SW 1271 (cell line): ENCODE data around the gene FAM81B.

Source experiments
- DNase-seq, 2 experiments: peaks; one replicate each; lab custom pipeline; 2025; lab: John Stamatoyannopoulos, UW

FAM81B gene

DNA sequence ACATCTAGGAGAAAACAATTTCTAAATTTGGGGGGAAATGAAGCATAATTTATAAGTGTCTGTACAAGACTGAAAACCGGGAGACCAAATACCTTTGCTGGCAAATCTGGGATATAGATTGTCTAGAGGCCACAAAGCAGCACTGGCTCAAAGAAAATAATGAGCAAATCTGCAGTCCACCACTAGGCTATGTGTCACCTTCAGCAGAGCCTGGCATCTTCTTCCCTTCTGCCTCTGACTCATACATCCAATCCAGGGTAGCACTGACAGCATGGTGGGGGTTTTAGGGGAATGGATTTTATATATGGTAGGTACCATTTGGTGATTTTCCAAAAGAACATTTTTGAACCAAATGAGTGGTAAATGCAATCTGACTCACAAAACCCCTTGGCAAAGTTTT is 12.8 kb downstream of the FAM81B start:
- no peak for DNase-seq

DNA sequence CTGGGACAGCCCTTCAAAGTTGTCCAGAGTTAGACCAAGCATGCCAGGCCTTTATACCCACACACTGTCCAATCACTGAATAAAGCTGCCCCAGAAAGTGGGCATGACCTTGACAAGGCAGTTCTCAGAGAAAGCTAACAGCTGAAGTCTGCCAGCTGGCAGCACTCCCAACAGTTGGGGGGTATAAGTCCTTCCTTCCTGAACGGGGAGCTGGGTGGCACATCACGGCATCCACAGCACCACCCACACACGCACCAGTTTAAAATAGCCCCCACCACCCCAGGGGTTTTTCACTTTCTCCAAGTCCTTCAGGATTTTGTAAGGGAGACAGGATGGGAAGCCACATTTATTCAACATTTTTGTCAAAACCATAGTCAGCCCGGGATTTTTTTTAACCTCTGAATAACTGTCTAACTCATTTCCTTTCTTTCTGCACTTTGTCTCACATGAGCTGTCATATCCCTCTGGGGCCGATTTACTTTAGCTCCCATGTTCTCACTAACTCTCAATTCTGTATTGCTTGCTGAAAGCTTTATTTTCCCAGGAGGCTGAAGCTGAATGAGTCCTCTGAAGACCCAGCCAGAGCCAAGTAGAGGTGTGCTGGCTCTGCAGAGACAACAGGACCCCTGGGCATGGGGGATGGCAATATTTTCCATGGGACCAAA is 15.4 kb downstream of the FAM81B start:
- DNase-seq: no peak

DNA sequence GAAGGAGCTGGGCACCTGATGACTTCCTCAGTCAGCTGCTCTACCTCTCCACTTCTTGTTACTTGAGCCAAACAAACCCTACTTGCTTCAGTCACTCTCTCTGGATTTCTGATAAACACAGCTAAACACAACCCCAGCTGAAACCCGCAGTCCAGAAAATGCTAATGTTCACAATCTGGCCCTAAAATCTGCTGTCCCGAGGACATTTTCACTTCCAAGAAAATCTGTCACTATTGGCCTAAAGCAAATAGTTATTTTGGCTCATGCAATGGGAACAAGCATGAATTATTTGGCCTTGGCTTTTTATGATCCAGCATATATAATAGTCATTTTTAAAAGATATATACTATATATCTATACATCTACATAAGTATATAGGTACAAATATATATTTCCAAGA is 19.1 kb downstream of the FAM81B start:
- no peak for DNase-seq

DNA sequence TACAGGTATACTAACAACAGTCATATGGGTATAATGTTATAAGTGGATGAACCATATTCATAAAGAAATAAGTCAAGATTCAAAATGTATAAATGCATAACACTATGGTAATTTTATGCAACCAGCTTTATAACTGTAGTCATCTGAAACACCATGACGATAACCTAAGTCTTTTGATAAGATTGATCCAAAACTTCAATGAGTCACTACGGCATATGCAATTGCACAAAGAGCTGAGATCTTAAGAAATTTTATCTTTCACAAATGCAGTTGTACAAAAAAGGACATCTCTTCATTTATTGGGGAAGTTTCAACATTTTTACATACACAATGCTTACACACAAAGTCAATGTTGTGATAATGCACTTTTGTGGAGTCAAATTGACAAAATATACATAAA is 20.3 kb downstream of the FAM81B start:
- DNase-seq: no peak

DNA sequence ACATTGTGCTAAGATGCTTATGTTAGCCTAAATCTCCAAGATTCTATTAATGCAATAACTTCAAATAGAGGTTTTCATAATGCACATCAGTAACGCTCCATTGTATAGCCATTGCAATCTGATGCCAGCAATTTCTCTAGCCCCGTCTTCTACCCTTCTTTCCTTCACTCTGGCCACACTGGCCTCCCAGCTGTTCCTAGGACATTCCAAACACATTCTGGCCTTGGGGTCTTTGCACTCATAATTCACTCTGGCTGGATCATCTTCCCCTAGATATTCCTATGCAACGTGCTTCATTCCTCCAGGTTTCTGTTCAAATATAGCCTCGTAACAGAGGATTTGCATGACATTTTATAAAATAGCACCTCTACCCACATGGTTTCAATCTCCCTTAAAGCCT is 23.3 kb downstream of the FAM81B start:
- no peak for DNase-seq

DNA sequence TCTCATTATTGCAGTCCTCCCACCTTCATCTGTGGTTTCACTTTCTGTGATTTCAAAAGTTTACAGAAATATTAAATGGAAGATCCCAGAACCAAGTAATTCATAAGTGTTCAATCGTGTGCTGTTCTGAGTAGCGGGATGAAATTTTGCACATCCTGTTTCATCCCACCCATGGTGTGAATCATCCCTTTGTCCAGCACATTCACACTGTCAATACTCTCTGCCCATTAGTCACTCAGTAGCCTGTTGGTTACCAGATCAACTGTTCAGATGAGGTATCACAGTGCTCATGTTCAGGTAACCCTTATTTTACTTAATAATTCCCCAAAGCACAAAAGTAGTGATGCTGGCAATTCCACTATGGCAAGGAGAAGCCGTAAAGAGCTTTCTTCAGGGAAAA is 26.8 kb downstream of the FAM81B start:
- peak in 1 of 2 experiments; percentile 15 for DNase-seq

DNA sequence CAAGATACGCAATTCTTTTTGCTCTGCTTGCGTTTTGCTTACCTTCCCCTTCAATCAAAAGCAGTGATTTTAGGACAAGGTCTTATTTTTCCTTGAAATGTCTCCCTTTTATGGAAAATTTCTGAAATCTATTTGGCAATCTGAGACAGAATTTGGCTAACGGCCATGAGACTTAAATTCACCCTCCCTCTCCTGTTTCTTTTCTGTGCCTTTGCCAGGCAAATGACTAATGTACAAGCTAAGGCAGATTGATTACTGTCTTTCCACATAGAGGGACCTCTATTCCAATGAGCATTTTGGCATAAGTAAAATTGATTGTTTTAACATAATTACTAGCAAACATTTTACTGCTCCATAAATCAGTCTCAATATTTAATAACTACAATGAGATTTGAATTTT is 31.7 kb downstream of the FAM81B start:
- DNase-seq: no peak

DNA sequence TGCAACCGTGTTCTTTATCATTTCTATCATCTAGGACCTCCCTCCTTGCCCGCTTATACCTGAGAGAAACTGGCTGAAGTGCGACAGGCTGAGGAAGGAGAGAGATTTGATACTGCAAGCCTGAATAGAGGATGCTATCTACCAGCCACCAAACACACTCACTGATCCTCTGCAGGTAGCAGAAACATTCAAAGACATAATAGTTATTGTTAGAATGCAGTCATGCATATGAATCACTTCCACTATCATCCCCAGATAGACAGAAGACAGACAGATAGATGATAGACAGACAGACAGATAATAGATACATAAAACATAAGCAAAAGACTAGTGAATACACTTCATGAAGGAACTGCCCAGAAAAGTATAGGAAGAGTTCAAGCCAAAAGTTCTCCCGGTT is 32.9 kb downstream of the FAM81B start:
- DNase-seq: no peak

DNA sequence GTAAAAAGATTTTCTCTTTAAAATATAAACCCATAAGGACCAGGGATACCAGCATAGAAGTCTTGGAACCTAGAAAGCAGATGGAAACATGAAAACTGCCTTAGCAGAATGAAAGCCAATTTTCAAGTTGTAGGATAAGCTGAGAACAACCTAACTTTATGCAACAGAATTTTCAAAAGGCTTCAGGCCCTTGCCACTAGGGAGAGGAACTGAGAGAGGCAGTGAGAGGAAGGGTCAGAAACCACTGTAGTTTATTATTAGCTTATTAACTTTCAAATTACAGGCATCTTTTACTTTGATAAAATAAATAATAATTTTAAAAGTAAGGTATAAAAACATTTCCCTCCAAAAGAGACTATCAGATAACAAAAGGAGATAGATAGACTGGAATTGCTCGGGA is 33.4 kb downstream of the FAM81B start:
- DNase-seq: no peak

DNA sequence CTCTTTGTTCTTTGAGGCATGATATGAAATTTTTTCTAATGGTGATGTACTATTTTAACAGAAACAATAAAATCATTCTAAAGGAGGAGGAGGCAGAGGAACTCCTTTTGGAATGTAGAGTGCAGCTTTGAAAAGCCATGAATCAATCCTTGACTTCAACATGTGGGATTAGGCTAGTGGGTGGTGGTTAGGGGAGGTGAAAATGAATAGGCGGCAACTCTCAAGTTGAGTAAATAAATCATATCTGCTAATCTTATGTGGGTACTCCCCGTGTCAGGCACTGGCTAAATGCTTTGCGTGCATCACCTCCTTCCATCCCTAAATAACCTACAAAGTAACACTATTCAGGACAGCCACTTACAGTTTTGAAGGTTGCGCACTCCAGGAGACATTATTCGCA is 35.1 kb downstream of the FAM81B start:
- DNase-seq: no peak

DNA sequence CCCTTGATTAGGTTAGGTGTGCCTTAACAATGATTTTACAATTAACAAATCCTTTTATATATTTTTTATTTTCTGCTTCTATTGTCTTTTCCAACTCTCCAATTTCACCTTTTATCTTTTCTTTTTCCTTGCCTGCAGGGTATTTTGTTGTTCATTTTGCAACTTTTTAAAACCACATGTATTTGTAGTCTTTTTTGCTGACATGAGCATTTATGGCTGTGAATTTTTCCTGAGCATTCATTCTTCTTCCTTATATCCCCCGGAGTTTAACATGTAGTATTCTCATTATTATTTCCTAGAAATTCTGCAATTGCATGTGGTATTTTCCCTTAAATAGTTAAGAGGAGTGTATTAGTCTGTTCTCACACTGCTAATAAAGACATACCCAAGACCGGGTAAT is 41.6 kb downstream of the FAM81B start:
- no peak for DNase-seq

DNA sequence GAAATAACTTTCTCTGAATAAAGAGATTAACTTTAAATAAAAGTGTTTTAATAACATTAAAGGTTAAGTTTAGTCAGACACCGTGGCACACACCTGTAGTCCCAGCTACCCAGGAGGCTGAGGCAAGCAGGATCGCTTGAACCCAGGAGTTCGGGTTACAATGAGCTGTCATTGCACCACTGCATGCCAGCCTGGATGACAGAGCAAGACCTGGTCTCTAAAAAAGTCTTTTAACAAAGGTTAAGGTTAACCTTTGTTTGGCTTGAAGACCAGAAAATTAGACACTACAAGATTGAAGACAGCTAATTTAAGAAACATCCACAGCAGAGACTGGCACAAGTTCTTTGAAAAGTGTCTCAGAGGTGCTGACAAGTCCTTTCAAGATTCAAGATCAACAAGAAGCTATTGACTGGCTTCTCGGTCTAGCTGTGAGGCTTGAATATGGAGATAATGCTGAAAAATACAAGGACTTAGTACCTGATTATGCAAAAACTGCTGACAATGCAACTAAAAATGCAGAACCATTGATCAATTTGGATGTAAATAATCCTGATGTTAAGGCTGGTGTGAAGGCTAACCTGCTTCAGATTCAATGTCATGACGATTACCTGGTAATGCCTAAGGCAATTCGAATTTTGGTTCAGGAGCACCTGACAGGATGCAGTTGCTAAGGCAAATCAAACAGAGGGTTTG is 48.8 kb downstream of the FAM81B start:
- no peak for DNase-seq

DNA sequence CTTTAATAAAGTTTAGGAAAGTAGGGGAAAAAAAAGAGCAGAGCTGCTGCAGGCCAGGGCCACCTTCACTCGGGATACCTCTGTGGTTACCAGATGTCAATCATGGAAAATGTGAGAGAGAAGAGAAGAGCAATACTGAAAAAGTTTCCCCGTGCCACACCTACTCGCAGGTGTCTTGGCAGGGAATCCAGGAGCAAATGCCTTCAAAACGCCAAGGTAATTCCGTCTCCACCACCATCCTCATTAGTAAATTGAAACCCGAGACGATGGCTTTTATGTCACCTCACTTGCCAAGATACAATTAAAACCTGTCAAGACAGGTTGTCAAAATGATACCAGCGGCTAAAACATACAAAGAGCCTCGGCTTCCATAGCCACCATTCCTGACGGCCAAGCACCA is 49.7 kb downstream of the FAM81B start:
- DNase-seq: no peak

DNA sequence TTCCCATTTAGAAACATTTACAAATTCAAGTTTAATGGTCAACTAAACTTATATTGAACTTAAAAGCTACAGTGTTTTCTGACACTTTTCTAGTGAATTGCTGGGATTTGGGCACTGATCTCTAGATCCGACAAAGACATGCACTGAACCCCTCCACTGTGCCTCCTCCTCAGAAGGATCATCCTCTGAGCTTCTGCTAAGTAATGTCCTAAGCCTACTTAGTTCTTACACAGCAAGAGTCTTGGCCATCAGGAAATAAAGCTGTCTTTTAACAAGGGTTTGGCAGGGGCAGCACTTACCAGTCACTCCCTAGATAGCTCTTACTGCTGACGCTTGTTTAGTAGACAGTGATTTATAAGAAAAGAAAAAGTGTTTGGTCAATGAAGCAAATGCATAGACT is 50.5 kb downstream of the FAM81B start:
- no peak for DNase-seq

DNA sequence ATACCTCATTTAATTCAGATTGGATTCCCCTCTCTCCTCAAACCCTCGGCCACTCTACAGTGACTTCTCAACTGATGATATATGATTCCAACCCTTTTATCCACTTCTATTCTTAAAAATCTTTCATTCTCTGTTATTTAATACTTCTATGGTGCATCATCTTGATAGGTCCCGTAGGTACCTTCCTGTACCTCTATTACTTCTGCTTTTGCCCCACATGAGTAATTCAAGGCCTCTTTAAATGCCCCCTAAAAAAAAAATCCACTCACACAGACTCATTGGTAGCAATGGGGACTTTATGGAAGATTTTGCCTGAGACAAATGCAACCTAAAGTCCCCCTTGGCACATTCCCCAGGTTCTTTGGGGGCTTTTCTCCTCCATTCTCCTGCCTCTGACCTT is 54.3 kb downstream of the FAM81B start:
- DNase-seq: no peak

DNA sequence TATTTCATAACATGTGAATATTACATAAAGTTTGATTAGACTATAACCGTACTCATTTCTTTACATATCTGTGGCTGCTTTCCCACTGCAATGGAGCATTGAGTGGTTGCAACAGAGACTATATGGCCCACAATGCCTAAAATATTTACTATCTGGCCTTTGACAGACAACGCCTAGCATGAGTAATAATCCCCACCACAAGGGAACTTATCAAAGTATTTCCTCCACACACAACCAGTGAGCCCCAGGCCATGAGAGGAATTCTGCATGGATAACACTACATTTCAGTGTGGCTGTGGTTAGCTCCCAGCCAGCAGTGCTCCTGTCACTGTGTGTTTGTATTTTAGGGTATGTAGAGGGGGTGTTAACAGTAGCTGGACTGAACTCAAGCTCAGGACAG is 54.8 kb downstream of the FAM81B start:
- peak in 1 of 2 experiments; percentile 15 for DNase-seq

DNA sequence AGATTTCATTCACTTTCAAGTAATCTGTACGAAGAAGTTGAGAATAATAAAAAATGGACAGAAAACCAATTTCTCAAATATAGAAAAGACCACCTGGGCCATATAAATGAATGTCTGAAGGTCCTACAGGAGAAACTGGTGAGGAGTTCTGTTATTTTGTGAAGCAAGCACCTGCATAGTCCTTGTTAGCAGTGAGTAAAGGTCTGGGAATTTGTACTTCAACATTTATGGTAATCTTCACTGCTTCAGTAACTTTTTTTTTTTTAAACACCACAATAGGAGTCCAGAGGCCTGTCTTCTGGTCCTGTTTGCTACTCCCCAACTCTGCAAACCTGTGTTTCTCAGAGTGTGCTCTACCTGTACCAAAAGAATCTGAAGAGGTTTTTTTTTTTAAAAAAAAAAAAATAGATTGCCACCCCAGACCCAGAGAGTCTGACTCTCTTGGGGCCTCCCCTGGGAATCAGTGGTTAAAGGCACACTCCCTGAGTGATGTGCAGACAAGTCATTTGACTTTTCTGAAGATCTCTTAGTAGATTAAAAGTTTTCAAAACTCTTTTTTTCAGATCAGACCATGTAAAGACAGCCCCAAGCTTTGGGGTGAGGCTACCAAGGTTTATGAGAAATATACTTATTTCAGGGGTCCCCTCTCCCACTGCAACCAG is 55.5 kb downstream of the FAM81B start:
- DNase-seq: no peak

DNA sequence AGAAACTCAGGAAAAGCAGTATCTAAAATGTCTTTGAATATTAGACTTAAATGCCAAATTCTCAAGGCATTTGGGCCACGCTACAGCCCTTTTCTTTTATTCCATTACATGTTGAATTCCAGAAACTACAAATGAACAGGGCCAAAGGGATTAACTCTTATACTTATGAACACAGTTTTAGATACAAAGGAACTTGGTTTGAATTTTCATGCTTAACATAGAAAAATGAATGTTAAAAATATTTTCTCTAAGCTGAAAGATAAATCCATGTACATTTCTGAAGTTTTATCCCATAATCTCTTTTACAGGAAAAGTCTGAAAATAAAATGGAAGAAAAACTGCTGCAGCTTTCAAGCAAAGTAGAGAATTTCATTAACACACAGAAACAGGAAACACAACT is 56.8 kb downstream of the FAM81B start:
- no peak for DNase-seq

DNA sequence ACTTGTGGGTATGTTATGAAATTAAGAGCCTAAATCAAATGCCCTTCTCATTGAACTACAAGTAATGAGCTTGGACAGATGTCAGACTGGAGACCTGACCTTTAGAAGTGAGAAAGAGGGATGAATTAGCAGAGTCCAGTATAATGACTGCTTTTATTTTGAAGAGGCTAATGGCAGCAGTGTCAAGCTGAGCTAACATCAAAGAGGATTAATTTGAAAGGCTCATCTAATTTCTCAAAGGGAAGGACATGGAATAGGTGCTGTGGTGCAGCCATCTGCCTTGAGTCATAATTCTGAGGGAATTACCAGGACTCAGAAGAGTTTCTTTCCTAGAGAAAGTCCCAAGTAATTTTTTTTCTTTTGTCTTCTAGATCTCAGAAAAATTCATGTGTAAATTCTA is 57.6 kb downstream of the FAM81B start:
- no peak for DNase-seq

DNA sequence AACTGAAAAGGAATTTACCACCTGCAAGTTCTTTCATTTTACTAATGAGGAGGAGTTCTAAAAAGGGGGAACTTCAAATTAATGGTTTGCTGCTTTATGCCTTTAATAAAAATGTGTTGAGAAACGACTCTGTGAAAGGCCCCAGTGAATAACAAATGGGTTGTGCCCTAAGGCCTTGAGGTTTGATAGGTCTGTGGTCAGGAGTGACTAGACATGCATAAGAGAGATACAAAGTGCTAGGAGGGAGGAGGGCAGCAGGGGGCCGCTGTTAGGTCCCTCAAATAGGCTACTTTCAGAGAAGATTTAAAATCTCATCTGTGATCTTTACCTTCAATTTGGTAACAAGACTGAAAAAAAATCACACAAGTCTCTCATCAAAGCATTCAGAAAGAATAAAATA is 58.3 kb downstream of the FAM81B start:
- DNase-seq: no peak

DNA sequence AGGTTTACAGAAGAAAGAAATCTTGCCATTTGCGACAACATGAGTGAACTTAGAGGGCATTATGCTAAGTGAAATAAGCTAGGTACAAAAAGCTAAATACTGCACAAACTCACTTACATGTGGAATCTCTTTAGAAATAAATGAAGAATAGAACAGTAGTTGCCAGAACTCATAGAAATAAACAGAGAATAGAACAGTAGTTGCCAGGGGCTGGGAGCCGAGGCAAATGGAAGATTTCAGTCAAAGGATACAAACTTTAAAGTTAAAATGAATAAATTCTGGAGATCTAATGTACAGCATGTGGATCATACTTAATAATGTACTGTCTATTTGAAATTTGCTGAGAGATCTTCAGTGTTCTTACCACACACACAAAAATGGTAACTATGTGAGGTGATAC is 63.4 kb downstream of the FAM81B start:
- no peak for DNase-seq

DNA sequence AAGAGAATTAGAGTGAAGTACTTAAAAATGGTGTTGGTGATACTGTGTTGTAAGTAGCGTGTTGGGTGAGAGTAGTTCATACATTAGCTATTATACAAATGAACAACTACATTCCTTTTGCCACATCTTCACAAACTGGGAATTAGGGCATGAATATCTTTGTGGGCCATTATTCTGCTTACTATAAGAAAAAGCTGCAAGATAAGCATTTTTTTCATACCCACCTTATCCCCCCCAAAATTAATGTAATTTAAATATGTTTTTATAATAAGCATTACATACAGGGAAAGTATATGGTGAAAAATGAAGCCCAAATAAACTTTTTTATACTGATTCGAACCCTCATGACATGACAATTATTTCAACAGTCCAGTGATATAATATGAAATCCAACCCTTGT is 69.5 kb downstream of the FAM81B start:
- DNase-seq: no peak

DNA sequence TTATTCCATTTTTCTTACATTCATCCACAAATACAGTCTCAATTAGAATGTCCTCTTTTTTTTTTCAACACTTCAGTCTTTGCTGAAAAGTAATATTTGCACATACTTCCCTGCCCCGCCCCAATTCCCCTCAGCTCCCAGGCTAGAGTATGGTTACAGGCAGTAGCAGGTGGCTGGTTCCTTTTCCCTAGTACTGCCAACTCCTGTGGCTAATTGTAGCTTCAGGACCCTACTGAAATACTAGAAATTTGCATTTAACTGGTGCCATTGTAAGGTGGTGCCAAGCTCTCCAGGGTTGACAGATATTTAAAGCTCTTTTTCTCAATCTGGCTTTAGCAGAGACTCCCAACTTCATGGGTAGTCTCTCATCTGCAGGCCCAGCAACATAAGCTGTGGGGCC is 80.3 kb downstream of the FAM81B start:
- DNase-seq: no peak

DNA sequence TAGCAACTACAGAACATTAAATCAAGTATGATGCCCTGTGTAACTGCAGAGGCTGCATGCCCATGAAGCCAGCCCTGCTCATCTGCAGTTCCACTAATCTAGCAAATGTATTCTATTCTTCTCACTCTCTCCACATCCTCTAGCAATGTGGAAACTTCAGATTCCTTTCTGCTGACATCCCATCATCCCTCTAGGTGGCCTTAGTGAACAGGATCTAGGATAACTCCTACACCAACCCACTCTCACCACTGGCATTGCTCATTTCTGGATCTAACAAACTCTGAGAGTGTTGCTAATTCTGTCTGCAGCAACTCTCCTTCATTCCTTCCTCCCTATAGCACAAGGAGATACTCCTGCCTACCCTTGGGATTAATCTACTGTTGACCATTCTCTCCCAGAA is 80.8 kb downstream of the FAM81B start:
- DNase-seq: peak; percentile 27 to 33
